Transverse colon (tissue), 4 donors: ENCODE data around the gene APC2. TPM values are rescaled to one million over a fixed set of nuclear protein-coding genes. Genes with fewer than 3 reads are reported as not detected.
A peak's percentile ranks its signal among the peaks of the same experiment; 100 is the strongest.

Experiments
- DNase-seq: peaks from one replicate; pipeline ENCODE4 v3.0.0-alpha.2; 2019
- H3K27ac ChIP-seq, 4 donors: fragments of 200-600 bp; sonication (generic); 2 replicates each; pipeline ENCODE4 v1.5.1; 2016 to 2018; ENCODE audit warnings: inconsistent platforms in 4 of 4
- H3K27me3 ChIP-seq: fragments of 200-600 bp; sonication (generic); 2 replicates; pipeline ENCODE4 v1.5.1; 2017; ENCODE audit warnings: inconsistent platforms
- H3K36me3 ChIP-seq, 4 donors: fragments of 200-600 bp; sonication (generic); 2 replicates each; pipeline ENCODE4 v1.5.1; 2017 to 2019; ENCODE audit warnings: inconsistent platforms in 4 of 4
- H3K4me1 ChIP-seq, 4 donors: fragments of 200-600 bp; sonication (generic); 2 replicates each; pipeline ENCODE4 v1.5.1; 2017 to 2020; ENCODE audit warnings: inconsistent platforms in 4 of 4
- H3K4me3 ChIP-seq, 4 donors: fragments of 200-600 bp; sonication (generic); 1 replicate in 1 of 4; 2 replicates in 3 of 4; pipeline versions ENCODE4 v1.5.1 to v1.6.1; 2017 to 2019; ENCODE audit warnings: inconsistent platforms in 4 of 4
- H3K9me3 ChIP-seq, 2 donors: fragments of 200-600 bp; sonication (generic); 2 replicates each; pipeline ENCODE4 v1.5.1; 2017 to 2019; ENCODE audit warnings: inconsistent platforms in 2 of 2
- EP300 ChIP-seq: sonication (generic); formaldehyde crosslinking; IDR thresholded peaks from one replicate; pipeline ENCODE4 v1.6.1; 2017; ENCODE audit warnings: antibody characterized with exemption, low read depth
- POLR2A ChIP-seq: fragments of 450-650 bp; IDR thresholded peaks from one replicate; pipeline ENCODE4 v1.6.1; 2016; ENCODE audit warnings: antibody characterized with exemption, mild to moderate bottlenecking, moderate library complexity
- POLR2AphosphoS5 ChIP-seq, 3 donors: sonication (generic); formaldehyde crosslinking; IDR thresholded peaks; one replicate each; pipeline ENCODE4 v1.6.1; 2016; ENCODE audit warnings: antibody characterized with exemption in 3 of 3
- WGBS, 2 donors: methylation state at CpG; one replicate each; pipeline ENCODE4 v1.1.5; 2018; ENCODE audit warnings: low coverage in 1 of 2; 5-methylcytosine and 5-hydroxymethylcytosine counted together
- in situ Hi-C, 4 donors: fragments of 200-750 bp; cut with MboI; loops; one replicate each; pipeline versions ENCODE4 v1.15.0 to v1.15.1; 2017; ENCODE audit warnings: low sequenced_read_pairs in 3 of 4, low pct_ligation_motif_present in 1 of 4, low pct_unique_long_range_greater_than_20kb in 1 of 4
- intact Hi-C: fragments of 100-400 bp; cut with DNase I; formaldehyde crosslinking; loops from one replicate; pipeline ENCODE4 v1.15.1; 2023; ENCODE audit warnings: low total_unique reads
- total RNA-seq, 4 donors: library from RNA; depleted of rRNA; stranded (reverse); fragments of >200 nt; gene quantifications; one replicate each; pipeline ENCODE4 v1.1.0, GENCODE V29; 2016
- TF ChIP-seq, protein P1 (sequence below), 5 experiments: fragments of 200-600 bp in 3 of 5; fragments of 450-650 bp in 2 of 5; sonication (generic) in 3 of 5; IDR thresholded peaks; 1 replicate in 2 of 5; 2 replicates in 3 of 5; pipeline ENCODE4 v1.5.1; 2016 to 2017; ENCODE audit warnings: antibody characterized with exemption in 5 of 5, inconsistent platforms in 3 of 5, mild to moderate bottlenecking in 2 of 5, moderate library complexity in 1 of 5

Gene APC2
- total RNA-seq, 4 donors from 2014 or later, result under 0.01 to 6.0 (median 0.36) TPM

DNA sequence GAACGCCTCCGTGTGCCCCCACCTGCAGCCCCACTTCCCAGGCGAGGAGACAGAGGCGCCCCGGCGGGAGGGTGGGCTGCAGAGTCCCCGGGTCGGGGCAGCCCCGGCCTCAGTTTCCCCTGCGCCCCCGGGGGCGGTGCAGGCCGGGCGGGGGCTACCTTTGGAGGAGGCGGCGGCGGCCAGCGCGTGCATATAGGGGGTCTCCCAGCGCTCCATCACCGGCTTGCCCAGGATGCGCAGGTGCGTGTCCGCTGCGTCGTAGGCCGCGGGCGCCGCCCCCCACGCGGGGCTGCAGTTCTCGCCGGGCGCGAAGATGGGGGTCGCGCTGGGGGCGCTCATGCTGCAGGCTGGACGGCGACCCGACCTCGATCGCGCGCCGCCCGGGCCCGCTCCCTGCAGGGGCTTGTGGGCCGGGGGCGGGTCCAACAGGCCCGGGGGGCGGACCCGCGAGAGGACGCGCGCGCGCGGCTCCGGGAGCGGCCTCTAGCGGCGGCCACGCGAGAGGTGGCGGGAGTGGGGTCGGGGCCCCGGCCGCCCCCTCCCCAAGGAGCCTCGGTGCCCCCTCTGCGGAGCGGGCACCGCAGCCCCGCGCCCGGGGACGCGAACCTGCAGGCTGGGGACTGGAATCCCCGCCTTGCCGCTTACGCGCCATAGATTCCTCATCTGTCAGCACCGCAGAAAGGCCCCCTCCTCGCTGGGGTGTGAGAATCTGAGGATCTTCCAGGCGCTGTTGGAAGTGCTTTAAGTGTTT, 48.6 kb upstream of the APC2 start, which contains the start of gene GAMT:
GAMT (minus strand) TSS at position 405 of the 751 bp plus-strand sequence; CDS start at position 339, 66 bp downstream.
- WGBS, 2 donors, result 0% methylated on average over 40 of the region's 87 CpGs; no CpG with 5 or more reads in 1 of the 2 donors
- H3K4me1 ChIP-seq, result peaks cover 14 to 32% (median 23%) of the 10 kb centered on the region in 4 donors
- peak; percentile 52 for DNase-seq

DNA sequence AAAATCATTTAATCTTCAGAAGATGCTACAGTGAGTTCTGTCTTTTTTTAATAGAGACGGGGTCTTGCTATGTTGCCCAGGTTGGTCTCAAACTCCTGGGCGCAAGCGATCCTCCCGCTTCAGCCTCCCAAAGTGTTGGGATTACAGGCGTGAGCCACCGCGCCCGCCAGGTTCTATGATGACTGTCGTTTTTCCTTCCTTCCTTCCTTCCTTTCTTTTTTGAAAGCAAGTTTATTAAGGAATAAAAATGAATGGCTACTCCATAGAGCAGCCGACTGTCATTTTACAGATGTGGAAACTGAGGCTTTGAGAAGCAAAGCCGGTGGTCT, 48.1 kb upstream of the APC2 start:
- Histone ChIP-seq H3K4me1 (peaks cover 11 to 32% (median 25%) of the 10 kb centered on the region in 4 donors), H3K36me3 (no peaks in the 10 kb centered on the region), H3K27me3 (peaks cover 49% of the 10 kb centered on the region), H3K4me3 (peak overlapping the region in 2 of 4 donors; percentile 53 to 59), H3K9me3 (no peaks in the 10 kb centered on the region), H3K27ac (no peak overlapping the region)
- no peak for TF ChIP-seq EP300
- TF ChIP-seq POLR2AphosphoS5 (IDR thresholded peaks at IDR 0.05), result no peak
- no peak for TF ChIP-seq POLR2A
- TF ChIP-seq, protein P1, sequence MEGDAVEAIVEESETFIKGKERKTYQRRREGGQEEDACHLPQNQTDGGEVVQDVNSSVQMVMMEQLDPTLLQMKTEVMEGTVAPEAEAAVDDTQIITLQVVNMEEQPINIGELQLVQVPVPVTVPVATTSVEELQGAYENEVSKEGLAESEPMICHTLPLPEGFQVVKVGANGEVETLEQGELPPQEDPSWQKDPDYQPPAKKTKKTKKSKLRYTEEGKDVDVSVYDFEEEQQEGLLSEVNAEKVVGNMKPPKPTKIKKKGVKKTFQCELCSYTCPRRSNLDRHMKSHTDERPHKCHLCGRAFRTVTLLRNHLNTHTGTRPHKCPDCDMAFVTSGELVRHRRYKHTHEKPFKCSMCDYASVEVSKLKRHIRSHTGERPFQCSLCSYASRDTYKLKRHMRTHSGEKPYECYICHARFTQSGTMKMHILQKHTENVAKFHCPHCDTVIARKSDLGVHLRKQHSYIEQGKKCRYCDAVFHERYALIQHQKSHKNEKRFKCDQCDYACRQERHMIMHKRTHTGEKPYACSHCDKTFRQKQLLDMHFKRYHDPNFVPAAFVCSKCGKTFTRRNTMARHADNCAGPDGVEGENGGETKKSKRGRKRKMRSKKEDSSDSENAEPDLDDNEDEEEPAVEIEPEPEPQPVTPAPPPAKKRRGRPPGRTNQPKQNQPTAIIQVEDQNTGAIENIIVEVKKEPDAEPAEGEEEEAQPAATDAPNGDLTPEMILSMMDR (IDR thresholded peaks at IDR 0.05), result no peak
- intact Hi-C loops, result loop anchor here (10.0 kb wide), 1 partner anchor 117 kb away; the partner anchor contains the start of gene EFNA2
- in situ Hi-C loops, result no loop called here
- DNase-seq, result no peak
- 47 to 66% methylated on average over 10 to 11 of the region's 11 CpGs for WGBS, 2 donors

More for the DNA sequence above, 48.6 kb upstream of the APC2 start, which contains the start of gene GAMT:
- no peak for TF ChIP-seq POLR2AphosphoS5 (IDR thresholded peaks at IDR 0.05)
- TF ChIP-seq, protein P1 (IDR thresholded peaks at IDR 0.05), result peak in 4 of 5 experiments; percentile 12 to 46 (median 30)
- Histone ChIP-seq H3K36me3 (no peaks in the 10 kb centered on the region), H3K9me3 (no peaks in the 10 kb centered on the region), H3K4me3 (peak within 1 kb of the TSS; percentile 30 to 59 (median 44)), H3K27me3 (peaks cover 49% of the 10 kb centered on the region), H3K27ac (peak within 1 kb of the TSS in 1 of 4 donors; percentile 25)
- in situ Hi-C loops (no loop called here), intact Hi-C loops (loop anchor here (10.0 kb wide), 1 partner anchor 117 kb away; the partner anchor contains the start of gene EFNA2)

DNA sequence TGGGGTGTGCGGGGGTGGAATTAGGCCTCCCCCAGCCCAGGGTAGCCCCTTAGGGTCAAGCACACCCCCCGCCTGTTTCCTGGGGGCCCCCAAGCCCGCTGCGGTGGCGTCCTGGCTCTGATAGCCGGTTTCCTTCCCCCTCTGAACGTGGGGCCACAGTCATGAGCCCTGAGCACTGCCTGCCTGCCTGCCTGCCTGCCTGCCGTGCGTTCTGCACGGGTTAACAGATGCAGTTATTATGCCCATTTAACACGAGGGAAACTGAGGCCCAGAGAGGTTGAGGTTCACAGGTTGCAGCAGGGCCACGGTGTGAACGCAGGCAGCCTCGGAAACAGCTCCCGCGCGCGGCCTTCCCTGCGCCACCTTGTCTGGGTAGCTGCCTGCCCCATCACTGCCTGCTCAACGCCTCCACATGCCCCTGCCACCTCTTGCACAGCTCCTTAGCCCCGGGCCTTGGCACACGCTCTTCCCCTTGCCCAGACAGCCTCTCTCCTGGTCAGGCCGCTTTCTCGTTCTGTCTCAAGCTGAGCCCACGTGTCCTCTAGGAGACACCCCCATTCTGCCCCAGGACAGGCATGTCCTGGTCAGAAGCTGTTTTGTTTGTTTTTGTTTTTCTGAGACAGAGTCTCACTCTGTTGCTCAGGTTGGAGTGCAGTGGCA, 47.4 kb upstream of the APC2 start:
- TF ChIP-seq POLR2AphosphoS5 (IDR thresholded peaks at IDR 0.05), result no peak
- TF ChIP-seq, protein P1 (IDR thresholded peaks at IDR 0.05), result no peak
- TF ChIP-seq POLR2A, result no peak
- no peak for TF ChIP-seq EP300
- Histone ChIP-seq H3K36me3 (no peaks in the 10 kb centered on the region), H3K4me1 (peaks cover 11 to 29% (median 25%) of the 10 kb centered on the region in 4 donors), H3K9me3 (no peaks in the 10 kb centered on the region), H3K27ac (no peak overlapping the region), H3K4me3 (no peak overlapping the region), H3K27me3 (peaks cover 49% of the 10 kb centered on the region)
- 63% methylated on average over 25 of the region's 25 CpGs; no CpG with 5 or more reads in 1 of the 2 donors for WGBS, 2 donors
- in situ Hi-C loops (no loop called here), intact Hi-C loops (loop anchor here (10.0 kb wide), 1 partner anchor 118 kb away; the partner anchor contains the start of gene EFNA2)
- no peak for DNase-seq
